Measurements from ENCODE around the gene APOH. TPM values are rescaled to one million over a fixed set of nuclear protein-coding genes. Genes with fewer than 3 reads are reported as not detected.

APOH gene
- total and polyA plus RNA-seq, 2 of the 8 experiments (the other 6 are each of a cell fraction or from before 2014, with no cell fraction given), result not detected

- peaks cover 0 to 1% (median 0%) of the 10 kb centered on the region in 4 experiments; a peak in 1 of 7 replicates for H3K27me3 ChIP-seq (replicated peaks in 1 of 4; ENCODE audit: control insufficient read depth in 3 of 4, extremely low read depth in 1 of 4, insufficient read depth in 3 of 4, low read length in 3 of 4)
- no peak overlapping the region for H2BK12ac ChIP-seq (ENCODE audit: low read depth, low read length)
- CTCF ChIA-PET (ENCODE audit: partially characterized antibody), result no interaction called here
- no peaks in the 10 kb centered on the region for H4K20me1 ChIP-seq (replicated peaks in 1 of 2; ENCODE audit: control insufficient read depth in 1 of 2, insufficient read depth in 2 of 2, low read length in 2 of 2)
- H3K27ac ChIP-seq (ENCODE audit: low read depth, low read length), result no peak overlapping the region
- no peak overlapping the region for H2BK120ac ChIP-seq (replicated peaks; ENCODE audit: low read depth, low read length)
- no peaks in the 10 kb centered on the region for H3K23me2 ChIP-seq (ENCODE audit: low read depth, low read length)
- FAIRE-seq (no peak), DNase-seq (ENCODE audit: low read depth in 1 of 2, low spot score in 2 of 2) (no peak)
- no peak overlapping the region for H4K8ac ChIP-seq (ENCODE audit: extremely low read depth, insufficient read depth, low read length)
- no peak overlapping the region for H4K5ac ChIP-seq (ENCODE audit: insufficient read length, low read depth, low read length)
- no peaks in the 10 kb centered on the region for H3K79me1 ChIP-seq (ENCODE audit: low read depth, low read length)
- TF ChIP-seq POLR2A (IDR thresholded peaks at IDR 0.05; ENCODE audit: control extremely low read depth in 1 of 2, low read depth in 2 of 2, low read length in 2 of 2), result no peak
- no peak for TF ChIP-seq TEAD4 (IDR thresholded peaks at IDR 0.05; ENCODE audit: low read depth, low read length)
- TF ChIP-seq TBP (IDR thresholded peaks at IDR 0.05; ENCODE audit: low read depth, low read length), result no peak
- no peak for TF ChIP-seq BRCA1 (IDR thresholded peaks at IDR 0.05; ENCODE audit: low read depth, low read length)
- no peak overlapping the region for H3K4ac ChIP-seq (replicated peaks; ENCODE audit: insufficient read length, low read depth, low read length)
- no peak overlapping the region for H2BK20ac ChIP-seq (ENCODE audit: low read length)
- H3K79me2 ChIP-seq (ENCODE audit: control insufficient read depth in 1 of 2, insufficient read depth in 2 of 2, low read length in 2 of 2), result no peaks in the 10 kb centered on the region
- no peak overlapping the region for H4K91ac ChIP-seq (replicated peaks; ENCODE audit: insufficient read length, low read length)
- no peak overlapping the region for H3K23ac ChIP-seq (ENCODE audit: insufficient read length)
- no peaks in the 10 kb centered on the region for H3K9me3 ChIP-seq (ENCODE audit: insufficient read depth in 2 of 2, low read depth in 1 of 2, low read length in 1 of 2)
- no peak overlapping the region for H2AFZ ChIP-seq (ENCODE audit: low read length)
- no peak overlapping the region for H3K14ac ChIP-seq (ENCODE audit: insufficient read length)
- H3K4me2 ChIP-seq (ENCODE audit: insufficient read depth in 1 of 2, low read depth in 2 of 2, low read length in 2 of 2), result no peak overlapping the region
- no peak overlapping the region for H3K4me3 ChIP-seq (ENCODE audit: extremely low read depth in 1 of 4, insufficient read depth in 2 of 4, low read depth in 3 of 4, low read length in 4 of 4)
- H2BK15ac ChIP-seq (ENCODE audit: low read length), result no peak overlapping the region
- H2AK5ac ChIP-seq (ENCODE audit: low read depth, low read length), result no peak overlapping the region
- no peak overlapping the region for H3K18ac ChIP-seq (ENCODE audit: extremely low read depth, low read length)
- POLR2A ChIA-PET (ENCODE audit: partially characterized antibody), result no interaction called here
- no peak overlapping the region for H3K56ac ChIP-seq (replicated peaks; ENCODE audit: insufficient read length, low read depth, low read length)
- H3K36me3 ChIP-seq (ENCODE audit: control insufficient read depth in 2 of 4, insufficient read depth in 4 of 4, low read length in 3 of 4), result no peaks in the 10 kb centered on the region
- H3K9ac ChIP-seq (replicated peaks in 1 of 4; ENCODE audit: extremely low read depth in 1 of 4, low read depth in 3 of 4, low read length in 3 of 4), result no peak overlapping the region
- 88% methylated on average over 4 of the region's 4 CpGs; no CpG with 5 or more reads in 1 of the 2 experiments for WGBS, 2 experiments (ENCODE audit: extremely low coverage in 1 of 2, insufficient coverage in 1 of 2, insufficient read length in 1 of 2, insufficient replicate concordance in 2 of 2, low coverage in 1 of 2, low lambda C conversion rate in 2 of 2, missing lambda C conversion rate in 1 of 2)
- H3K4me1 ChIP-seq (replicated peaks in 1 of 4; ENCODE audit: control insufficient read depth in 3 of 4, insufficient read depth in 4 of 4, low read length in 3 of 4), result no peaks in the 10 kb centered on the region
- H2BK5ac ChIP-seq (ENCODE audit: low read depth, low read length), result no peak overlapping the region
Measured at GRCh38 chr17:66178642-66179041, 50.6 kb downstream of the APOH start.

Measured in H1 (cell line).